OCI-LY7 (cell line): ENCODE results near the gene RGS19. TPM values are rescaled to one million over a fixed set of nuclear protein-coding genes. Genes with fewer than 3 reads are reported as not detected.
A peak's percentile ranks its signal among the peaks of the same experiment; 100 is the strongest.

ENCODE experiments used
- BruUV-seq: library from RNA; stranded (reverse); fragments of 400-500 nt; replicated peaks from 2 replicates; lab custom pipeline; 2021; lab: Mats Ljungman, UMichigan
- CTCF ChIA-PET: fragments of 300-600 bp; sonication (Branson Sonifier 250); formaldehyde crosslinking; loops from one replicate; lab custom pipeline; 2022; ENCODE audit warnings: antibody characterized with exemption; ENCODE audit not compliant: unreplicated experiment; lab: Charles Lee
- POLR2A ChIA-PET: fragments of 300-600 bp; sonication (Branson Sonifier 250); formaldehyde crosslinking; loops from one replicate; lab custom pipeline; 2022; ENCODE audit warnings: antibody characterized with exemption; lab: Charles Lee
- DNase-seq: peaks from one replicate; pipeline ENCODE4 v3.0.0-alpha.2; 2015; ENCODE audit warnings: low spot score
- H2AFZ ChIP-seq: fragments of 200-600 bp; sonication (generic), shearing (Covaris generic); 2 replicates; pipeline ENCODE4 v1.6.1; 2014; ENCODE audit warnings: mild to moderate bottlenecking, antibody characterized with exemption, low read length, moderate library complexity
- H3K27ac ChIP-seq: fragments of 200-600 bp; sonication (generic); 2 replicates; pipeline ENCODE4 v1.5.1; 2014; ENCODE audit warnings: mixed run types, low read depth, mild to moderate bottlenecking, moderate library complexity, low read length, inconsistent platforms; ENCODE audit not compliant: poor library complexity, severe bottlenecking
- H3K36me3 ChIP-seq: fragments of 200-600 bp; sonication (generic); 2 replicates; pipeline ENCODE4 v1.6.1; 2014; ENCODE audit warnings: mild to moderate bottlenecking, antibody characterized with exemption, low read length, moderate library complexity, mixed read lengths; ENCODE audit not compliant: insufficient read depth
- H3K4me1 ChIP-seq: fragments of 200-600 bp; sonication (generic); 2 replicates; pipeline ENCODE4 v1.5.1; 2014; ENCODE audit warnings: mild to moderate bottlenecking, low read length; ENCODE audit not compliant: insufficient read depth, poor library complexity, severe bottlenecking
- H3K4me2 ChIP-seq: fragments of 200-600 bp; sonication (generic); 2 replicates; pipeline ENCODE4 v1.6.1; 2014; ENCODE audit warnings: mild to moderate bottlenecking, low read length
- H3K4me3 ChIP-seq: fragments of 200-600 bp; sonication (generic); 2 replicates; pipeline ENCODE4 v1.5.1; 2014; ENCODE audit warnings: mild to moderate bottlenecking, low read depth, low read length; ENCODE audit not compliant: poor library complexity, severe bottlenecking
- H3K79me2 ChIP-seq: fragments of 200-600 bp; sonication (generic); 2 replicates; pipeline ENCODE4 v1.6.1; 2016; ENCODE audit warnings: low read depth, mild to moderate bottlenecking, low read length, moderate library complexity, mixed read lengths; ENCODE audit not compliant: insufficient read depth
- H3K9me2 ChIP-seq: fragments of 200-600 bp; sonication (generic); 2 replicates; pipeline ENCODE4 v1.6.1; 2016; ENCODE audit warnings: mild to moderate bottlenecking, low read length, mixed read lengths; ENCODE audit not compliant: insufficient read depth
- H3K9me3 ChIP-seq: fragments of 200-600 bp; sonication (generic); 2 replicates; pipeline ENCODE4 v1.6.1; 2014; ENCODE audit warnings: mild to moderate bottlenecking, mixed run types, low read length, mixed read lengths
- H4K20me1 ChIP-seq: fragments of 200-600 bp; sonication (generic); 2 replicates; pipeline ENCODE4 v1.6.1; 2014; ENCODE audit warnings: mild to moderate bottlenecking, antibody characterized with exemption, low read length, moderate library complexity, mixed read lengths; ENCODE audit not compliant: insufficient read depth
- CTCF ChIP-seq: fragments of 200-600 bp; sonication (generic); conservative IDR thresholded peaks from 2 replicates; pipeline ENCODE4 v1.5.1; 2014; ENCODE audit warnings: mild to moderate bottlenecking, antibody characterized with exemption, low read length, moderate library complexity, mixed read lengths
- EZH2phosphoT487 ChIP-seq: fragments of 200-600 bp; sonication (generic); IDR thresholded peaks from 2 replicates; pipeline ENCODE4 v1.6.1; 2018; ENCODE audit warnings: low read depth, borderline replicate concordance, mild to moderate bottlenecking, mixed run types, antibody characterized with exemption, low read length, moderate library complexity, mixed read lengths
- intact Hi-C: fragments of 100-400 bp; cut with micrococcal nuclease; formaldehyde crosslinking; loops from one replicate; pipeline ENCODE4 v1.10.0; 2022; ENCODE audit not compliant: unreplicated experiment
- total RNA-seq, 2 experiments: library from RNA; depleted of rRNA in 1 of 2; stranded (reverse); fragments of >200 nt in 1 of 2; shearing (Covaris generic) in 1 of 2; gene quantifications; 2 replicates each; pipeline ENCODE4 v1.2.3, GENCODE V29; 2014 to 2022

RGS19 gene
- total RNA-seq, 2 experiments from 2014 or later, result 69.4 to 106 TPM

GRCh38 chr20:64038565-64039292 lies 40.6 kb downstream of the RGS19 start:
- H2AFZ ChIP-seq, result peak overlapping the region; percentile 52; the same call in 1 of the 2 replicates
- no peaks in the 10 kb centered on the region for H3K9me2 ChIP-seq
- POLR2A ChIA-PET, result no interaction called here
- CTCF ChIA-PET, result interaction anchor here (0.6 to 0.8 kb wide), 3 partner anchors 58 to 217 kb away, joined by 3 to 7 read pairs (median 3); partner anchors contain the start of genes PCMTD2 and PRPF6
- H3K79me2 ChIP-seq, result no peaks in the 10 kb centered on the region
- peaks cover 45% of the 10 kb centered on the region for H3K4me1 ChIP-seq
- H4K20me1 ChIP-seq, result no peaks in the 10 kb centered on the region
- no peak overlapping the region for H3K27ac ChIP-seq
- intact Hi-C loops, result loop anchor here (1.0 kb wide), 1 partner anchor 84 kb away; no protein-coding TSS in a partner anchor
- peaks cover 9% of the 10 kb centered on the region; the same call in 1 of the 2 replicates for H3K36me3 ChIP-seq
- peak overlapping the region; percentile 63 for H3K4me3 ChIP-seq
- BruUV-seq, result no TSS peak
- H3K4me2 ChIP-seq, result peak overlapping the region; percentile 86
- TF ChIP-seq CTCF (peak; percentile 73), EZH2phosphoT487 (no peak)
- H3K9me3 ChIP-seq, result no peaks in the 10 kb centered on the region
- peak; percentile 80 for DNase-seq

GRCh38 chr20:64038224-64038564 lies 41.1 kb downstream of the RGS19 start:
- Histone ChIP-seq H3K9me2 (no peaks in the 10 kb centered on the region), H3K4me1 (peaks cover 45% of the 10 kb centered on the region), H2AFZ (0 out of 2 replicates have a peak overlapping the region, but pooled peaks have one; percentile 52), H4K20me1 (no peaks in the 10 kb centered on the region), H3K27ac (no peak overlapping the region), H3K79me2 (no peaks in the 10 kb centered on the region), H3K9me3 (no peaks in the 10 kb centered on the region), H3K4me3 (peak overlapping the region; percentile 63), H3K36me3 (peaks cover 11% of the 10 kb centered on the region; the same call in 1 of the 2 replicates), H3K4me2 (peak overlapping the region; percentile 86)
- DNase-seq, result peak; percentile 51
- POLR2A ChIA-PET, result no interaction called here
- no TSS peak for BruUV-seq
- intact Hi-C loops, result no loop called here
- CTCF ChIA-PET, result interaction anchor here (0.6 to 0.8 kb wide), 3 partner anchors 57 to 217 kb away, joined by 3 to 7 read pairs (median 3); partner anchors contain the start of genes PCMTD2 and PRPF6
- no peak for TF ChIP-seq CTCF
- TF ChIP-seq EZH2phosphoT487, result no peak
